Natural killer cell (primary cell): Measurements from ENCODE around the gene C1orf198. TPM values are rescaled to one million over a fixed set of nuclear protein-coding genes. Genes with fewer than 3 reads are reported as not detected.

Source experiments
- ATAC-seq, 3 donors: fragments of 150-1000 bp in 2 of 3; fragments of 200-7000 bp in 1 of 3; cut with Tn5 transposase; 1 replicate in 1 of 3; 2 replicates in 2 of 3; pipeline ENCODE4 v1.10.0; 2021; ENCODE audit warnings: mild to moderate bottlenecking in 2 of 3, moderate library complexity in 2 of 3
- DNase-seq, 2 donors: peaks; one replicate each; pipeline versions ENCODE4 v3.0.0 to v3.0.0-alpha.2; 2013 to 2021; ENCODE audit warnings: mixed read lengths in 1 of 2
- H3K27ac ChIP-seq: one replicate; pipeline ENCODE4 v1.5.1; 2013; ENCODE audit warnings: mild to moderate bottlenecking, low read length
- H3K27me3 ChIP-seq: one replicate; pipeline ENCODE4 v1.6.1; 2013; ENCODE audit warnings: low read length; ENCODE audit not compliant: control insufficient read depth, insufficient read depth
- H3K36me3 ChIP-seq: one replicate; pipeline ENCODE4 v1.6.1; 2013; ENCODE audit warnings: low read length; ENCODE audit not compliant: control insufficient read depth, insufficient read depth
- H3K4me1 ChIP-seq: one replicate; pipeline ENCODE4 v1.6.1; 2013; ENCODE audit warnings: low read length; ENCODE audit not compliant: control insufficient read depth, insufficient read depth
- H3K4me3 ChIP-seq: one replicate; pipeline ENCODE4 v1.5.1; 2013; ENCODE audit warnings: low read length
- H3K9me3 ChIP-seq: one replicate; pipeline ENCODE4 v1.6.1; 2013; ENCODE audit warnings: low read length; ENCODE audit not compliant: control insufficient read depth, insufficient read depth
- H3K27ac Mint-ChIP-seq, 2 donors: one replicate each; pipeline ENCODE4 v1.8.0; 2022; ENCODE audit warnings: mild to moderate bottlenecking in 2 of 2, mixed read lengths in 2 of 2, moderate library complexity in 1 of 2
- H3K27me3 Mint-ChIP-seq, 2 donors: one replicate each; pipeline ENCODE4 v1.8.0; 2022; ENCODE audit warnings: low read depth in 2 of 2, mixed read lengths in 2 of 2
- H3K36me3 Mint-ChIP-seq: one replicate; pipeline ENCODE4 v1.8.0; 2022; ENCODE audit warnings: mixed read lengths
- H3K4me1 Mint-ChIP-seq, 2 donors: one replicate each; pipeline ENCODE4 v1.8.0; 2022; ENCODE audit warnings: mixed read lengths in 2 of 2
- H3K4me3 Mint-ChIP-seq: one replicate; pipeline ENCODE4 v1.8.0; 2022; ENCODE audit warnings: mild to moderate bottlenecking, moderate library complexity, mixed read lengths
- H3K9me3 Mint-ChIP-seq, 2 donors: one replicate each; pipeline ENCODE4 v1.8.0; 2022; ENCODE audit warnings: mixed read lengths in 2 of 2
- WGBS: methylation state at CpG from one replicate; pipeline ENCODE4 v1.1.7; 2013; ENCODE audit warnings: missing lambda C conversion rate; ENCODE audit not compliant: insufficient coverage; 5-methylcytosine and 5-hydroxymethylcytosine counted together
- intact Hi-C: fragments of 100-400 bp; cut with micrococcal nuclease; formaldehyde crosslinking; loops from one replicate; pipeline ENCODE4 v1.14.2; 2022
- total RNA-seq, 4 donors: library from RNA; stranded (reverse); fragments of 120-200 nt in 1 of 4; gene quantifications; one replicate each; pipeline versions ENCODE4 v1.2.3 to v1.2.4, GENCODE V29; 2013 to 2022
- TF ChIP-seq, protein P1 (sequence below): fragments of 200-600 bp; IDR thresholded peaks from one replicate; pipeline ENCODE4 v1.8.0; 2022; ENCODE audit warnings: antibody characterized with exemption

The C1orf198 gene
- total RNA-seq, 3 donors from 2014 or later (not counting 1 experiment from before 2014, with no cell fraction given): 2.4 to 3.2 (median 3.1) TPM

DNA sequence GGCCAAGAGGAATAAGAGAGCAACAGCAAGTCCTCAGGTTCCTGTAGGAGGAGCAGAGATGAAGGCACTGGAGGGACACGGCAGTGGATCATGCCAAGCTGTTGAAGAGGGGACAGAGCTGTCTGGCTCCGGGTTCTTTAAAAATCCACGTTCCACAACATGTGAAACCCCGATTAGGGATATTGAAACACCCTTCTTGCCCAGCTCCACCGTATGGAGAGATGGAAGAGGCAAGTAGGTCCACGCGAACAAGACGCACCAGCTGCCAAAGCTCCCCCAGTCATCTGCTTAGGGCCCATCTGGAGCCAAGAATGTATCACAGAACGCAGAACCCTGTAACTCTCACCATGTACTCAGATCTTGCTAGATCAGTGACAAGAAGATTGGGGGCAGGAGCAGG is 3.9 kb downstream of the C1orf198 start:
- Mint-ChIP-seq H3K27ac (no peak overlapping the region), H3K9me3 (no peaks in the 10 kb centered on the region), H3K4me1 (peaks cover 13 to 17% of the 10 kb centered on the region in 2 donors), H3K36me3 (no peaks in the 10 kb centered on the region), H3K27me3 (peaks cover 10 to 19% of the 10 kb centered on the region in 2 donors), H3K4me3 (no peak overlapping the region)
- 91% methylated on average over 9 of the region's 9 CpGs for WGBS
- DNase-seq: no peak
- no peak overlapping the region for H3K4me3 ChIP-seq
- H3K9me3 ChIP-seq: no peaks in the 10 kb centered on the region
- TF ChIP-seq, protein P1, sequence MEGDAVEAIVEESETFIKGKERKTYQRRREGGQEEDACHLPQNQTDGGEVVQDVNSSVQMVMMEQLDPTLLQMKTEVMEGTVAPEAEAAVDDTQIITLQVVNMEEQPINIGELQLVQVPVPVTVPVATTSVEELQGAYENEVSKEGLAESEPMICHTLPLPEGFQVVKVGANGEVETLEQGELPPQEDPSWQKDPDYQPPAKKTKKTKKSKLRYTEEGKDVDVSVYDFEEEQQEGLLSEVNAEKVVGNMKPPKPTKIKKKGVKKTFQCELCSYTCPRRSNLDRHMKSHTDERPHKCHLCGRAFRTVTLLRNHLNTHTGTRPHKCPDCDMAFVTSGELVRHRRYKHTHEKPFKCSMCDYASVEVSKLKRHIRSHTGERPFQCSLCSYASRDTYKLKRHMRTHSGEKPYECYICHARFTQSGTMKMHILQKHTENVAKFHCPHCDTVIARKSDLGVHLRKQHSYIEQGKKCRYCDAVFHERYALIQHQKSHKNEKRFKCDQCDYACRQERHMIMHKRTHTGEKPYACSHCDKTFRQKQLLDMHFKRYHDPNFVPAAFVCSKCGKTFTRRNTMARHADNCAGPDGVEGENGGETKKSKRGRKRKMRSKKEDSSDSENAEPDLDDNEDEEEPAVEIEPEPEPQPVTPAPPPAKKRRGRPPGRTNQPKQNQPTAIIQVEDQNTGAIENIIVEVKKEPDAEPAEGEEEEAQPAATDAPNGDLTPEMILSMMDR: no peak
- no peaks in the 10 kb centered on the region for H3K36me3 ChIP-seq
- peaks cover 13% of the 10 kb centered on the region for H3K4me1 ChIP-seq
- H3K27me3 ChIP-seq: peaks cover 5% of the 10 kb centered on the region
- H3K27ac ChIP-seq: no peak overlapping the region
- ATAC-seq: no peak
- intact Hi-C loops: no loop called here

DNA sequence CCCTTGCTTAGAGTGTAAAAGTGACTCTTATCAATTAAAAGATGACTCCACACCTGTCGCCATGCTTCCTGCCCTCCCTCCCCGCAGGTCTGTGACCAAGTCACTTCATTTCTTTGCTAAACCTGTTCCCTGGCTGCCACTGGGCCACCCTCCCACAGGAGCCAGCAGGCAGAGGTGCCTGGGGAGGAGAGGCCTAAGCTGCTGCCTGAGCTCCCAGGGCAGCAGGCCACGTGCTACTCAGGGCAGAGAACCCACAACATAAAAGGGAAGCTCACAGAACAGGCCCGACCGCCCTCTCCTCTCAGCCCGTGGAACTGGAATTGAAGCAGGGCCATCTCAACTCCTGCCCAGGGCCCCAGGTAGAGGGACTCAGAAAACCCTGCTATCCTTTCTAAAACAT is 4.9 kb downstream of the C1orf198 start:
- Mint-ChIP-seq H3K27ac (no peak overlapping the region), H3K27me3 (peaks cover 7 to 15% of the 10 kb centered on the region in 2 donors), H3K4me3 (no peak overlapping the region), H3K36me3 (no peaks in the 10 kb centered on the region), H3K4me1 (peaks cover 8 to 11% of the 10 kb centered on the region in 2 donors), H3K9me3 (no peaks in the 10 kb centered on the region)
- H3K27me3 ChIP-seq: peaks cover 5% of the 10 kb centered on the region
- H3K4me3 ChIP-seq: no peak overlapping the region
- no peaks in the 10 kb centered on the region for H3K9me3 ChIP-seq
- DNase-seq (no peak), ATAC-seq (no peak)
- no peak overlapping the region for H3K27ac ChIP-seq
- intact Hi-C loops: no loop called here
- 53% methylated on average over 6 of the region's 6 CpGs for WGBS
- peaks cover 7% of the 10 kb centered on the region for H3K4me1 ChIP-seq
- H3K36me3 ChIP-seq: no peaks in the 10 kb centered on the region
- TF ChIP-seq, protein P1: no peak

- Histone ChIP-seq H3K27ac (no peak overlapping the region), H3K4me3 (no peak overlapping the region), H3K9me3 (no peaks in the 10 kb centered on the region), H3K36me3 (no peaks in the 10 kb centered on the region), H3K27me3 (no peaks in the 10 kb centered on the region), H3K4me1 (no peaks in the 10 kb centered on the region)
- 88% methylated on average over 3 of the region's 4 CpGs for WGBS
- no peaks in the 10 kb centered on the region for H3K36me3 Mint-ChIP-seq
- peaks cover 7 to 10% of the 10 kb centered on the region in 2 donors for H3K27me3 Mint-ChIP-seq
- peaks cover 2% of the 10 kb centered on the region in 2 donors for H3K4me1 Mint-ChIP-seq
- no peaks in the 10 kb centered on the region for H3K9me3 Mint-ChIP-seq
- intact Hi-C loops: no loop called here
- TF ChIP-seq, protein P1: no peak
- DNase-seq (no peak), ATAC-seq (no peak)
- H3K27ac Mint-ChIP-seq: no peak overlapping the region
- H3K4me3 Mint-ChIP-seq: no peak overlapping the region
These were observed 6.2 kb downstream of the C1orf198 start for GRCh38 chr1:230861970-230862595.

DNA sequence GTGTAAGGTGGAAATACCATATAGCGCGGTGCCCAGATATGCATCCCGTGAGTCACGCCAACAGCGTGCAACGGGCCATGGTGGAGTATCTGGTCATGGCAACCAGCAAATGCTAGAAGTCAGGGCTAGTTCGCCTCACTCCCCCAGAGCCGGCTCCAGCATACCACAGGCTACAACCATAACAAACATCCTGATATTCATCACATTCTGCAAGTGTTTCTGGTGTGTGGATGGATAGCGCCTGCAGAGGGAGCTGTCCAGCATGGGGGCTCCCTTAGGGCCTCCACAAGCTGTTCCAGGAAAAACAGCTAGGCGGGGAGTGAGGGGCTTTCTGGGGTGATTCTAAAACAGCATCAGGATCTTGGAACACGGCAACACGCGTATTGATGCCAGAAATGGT is 6.8 kb downstream of the C1orf198 start:
- Mint-ChIP-seq H3K36me3 (no peaks in the 10 kb centered on the region), H3K9me3 (no peaks in the 10 kb centered on the region), H3K27me3 (peaks cover 3 to 4% of the 10 kb centered on the region in 2 donors), H3K27ac (no peak overlapping the region), H3K4me1 (no peaks in the 10 kb centered on the region), H3K4me3 (no peak overlapping the region)
- DNase-seq (no peak), ATAC-seq (no peak)
- intact Hi-C loops: no loop called here
- H3K4me3 ChIP-seq: no peak overlapping the region
- H3K36me3 ChIP-seq: no peaks in the 10 kb centered on the region
- WGBS: 98% methylated on average over 12 of the region's 13 CpGs
- H3K27ac ChIP-seq: no peak overlapping the region
- H3K4me1 ChIP-seq: no peaks in the 10 kb centered on the region
- TF ChIP-seq, protein P1: no peak
- H3K9me3 ChIP-seq: no peaks in the 10 kb centered on the region
- no peaks in the 10 kb centered on the region for H3K27me3 ChIP-seq
